ENCODE measurements around the gene CCDC88A. TPM values are rescaled to one million over a fixed set of nuclear protein-coding genes. Genes with fewer than 3 reads are reported as not detected.
A peak's percentile ranks its signal among the peaks of the same experiment; 100 is the strongest.

CCDC88A gene, protein sequence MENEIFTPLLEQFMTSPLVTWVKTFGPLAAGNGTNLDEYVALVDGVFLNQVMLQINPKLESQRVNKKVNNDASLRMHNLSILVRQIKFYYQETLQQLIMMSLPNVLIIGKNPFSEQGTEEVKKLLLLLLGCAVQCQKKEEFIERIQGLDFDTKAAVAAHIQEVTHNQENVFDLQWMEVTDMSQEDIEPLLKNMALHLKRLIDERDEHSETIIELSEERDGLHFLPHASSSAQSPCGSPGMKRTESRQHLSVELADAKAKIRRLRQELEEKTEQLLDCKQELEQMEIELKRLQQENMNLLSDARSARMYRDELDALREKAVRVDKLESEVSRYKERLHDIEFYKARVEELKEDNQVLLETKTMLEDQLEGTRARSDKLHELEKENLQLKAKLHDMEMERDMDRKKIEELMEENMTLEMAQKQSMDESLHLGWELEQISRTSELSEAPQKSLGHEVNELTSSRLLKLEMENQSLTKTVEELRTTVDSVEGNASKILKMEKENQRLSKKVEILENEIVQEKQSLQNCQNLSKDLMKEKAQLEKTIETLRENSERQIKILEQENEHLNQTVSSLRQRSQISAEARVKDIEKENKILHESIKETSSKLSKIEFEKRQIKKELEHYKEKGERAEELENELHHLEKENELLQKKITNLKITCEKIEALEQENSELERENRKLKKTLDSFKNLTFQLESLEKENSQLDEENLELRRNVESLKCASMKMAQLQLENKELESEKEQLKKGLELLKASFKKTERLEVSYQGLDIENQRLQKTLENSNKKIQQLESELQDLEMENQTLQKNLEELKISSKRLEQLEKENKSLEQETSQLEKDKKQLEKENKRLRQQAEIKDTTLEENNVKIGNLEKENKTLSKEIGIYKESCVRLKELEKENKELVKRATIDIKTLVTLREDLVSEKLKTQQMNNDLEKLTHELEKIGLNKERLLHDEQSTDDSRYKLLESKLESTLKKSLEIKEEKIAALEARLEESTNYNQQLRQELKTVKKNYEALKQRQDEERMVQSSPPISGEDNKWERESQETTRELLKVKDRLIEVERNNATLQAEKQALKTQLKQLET (N-terminal part only)
- 10 to 100 TPM; 18.7 to 19.1 TPM for total RNA-seq
- 1 to 10 TPM in 1 of 2 donors, under 1 TPM in 1; 0.53 to 8.9 TPM for polyA plus RNA-seq

DNA sequence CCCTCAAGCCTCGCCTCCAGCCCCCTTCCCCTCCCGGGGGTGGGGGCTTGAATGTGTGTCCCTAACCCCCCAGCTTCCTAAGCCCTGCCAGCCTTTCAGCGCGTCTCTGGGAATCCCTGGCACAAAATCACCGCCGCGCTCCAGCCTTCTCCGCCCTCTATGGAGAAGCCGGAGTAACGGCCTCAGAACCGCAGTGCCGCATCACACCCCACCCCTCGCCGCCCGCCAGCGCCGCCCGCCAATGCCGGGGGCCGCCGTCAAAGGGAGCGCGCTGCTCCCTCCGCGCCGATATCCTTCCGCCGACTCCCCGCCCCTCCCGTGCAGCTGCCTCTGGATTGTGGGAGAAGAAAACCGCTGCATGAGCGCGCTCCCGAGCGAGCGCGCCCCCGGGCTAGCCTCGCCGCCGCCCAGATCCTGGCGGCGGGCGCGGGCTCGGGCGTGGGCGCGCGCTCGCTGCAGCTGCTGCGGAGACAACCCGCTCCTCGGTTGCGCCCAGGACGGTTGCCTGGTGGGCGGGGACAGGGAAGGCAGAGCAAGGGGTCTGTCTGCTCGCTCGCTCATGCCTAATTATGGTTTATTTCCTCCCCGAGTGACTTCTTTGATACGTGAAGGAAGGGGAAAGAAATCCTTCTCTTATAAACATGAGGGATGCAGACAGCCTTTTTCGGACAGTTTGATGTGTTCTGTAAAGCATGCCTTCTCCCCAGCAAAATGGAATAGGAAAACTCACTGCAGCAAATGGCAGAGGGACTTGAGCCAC is at the start of gene CCDC88A:
Gene CCDC88A (minus strand): TSS at position 178 of the 760 bp plus-strand sequence. CDS start 777 bp downstream, outside the sequence.
- Mint-ChIP-seq H3K4me3 (peak within 1 kb of the TSS; percentile 77 to 96 (median 94)), H3K9me3 (peaks cover 0 to 3% (median 0%) of the 10 kb centered on the region in 8 donors), H3K27me3 (peaks cover 1 to 2% of the 10 kb centered on the region in 2 donors), H3K4me1 (peaks cover 20 to 41% (median 30%) of the 10 kb centered on the region in 4 donors), H3K27ac (peak within 1 kb of the TSS; percentile 83 to 95 (median 91)), H3K36me3 (peaks cover 0 to 9% of the 10 kb centered on the region in 2 donors)
- Histone ChIP-seq H3K4me3 (ENCODE audit: low read length in 2 of 2) (peak within 1 kb of the TSS; percentile 85 to 94), H3K36me3 (ENCODE audit: insufficient read depth, low read length) (no peaks in the 10 kb centered on the region), H3K27ac (ENCODE audit: low read depth, low read length) (peak within 1 kb of the TSS; percentile 57), H3K4me1 (ENCODE audit: insufficient read depth, low read length) (peaks cover 21% of the 10 kb centered on the region), H3K9me3 (ENCODE audit: control insufficient read depth in 1 of 2, low read length in 2 of 2) (no peaks in the 10 kb centered on the region), H3K27me3 (ENCODE audit: insufficient read depth, low read length) (no peaks in the 10 kb centered on the region)
- POLR2A ChIA-PET (ENCODE audit: partially characterized antibody): interaction anchor here (0.6 to 2.7 kb wide), 11 partner anchors 9 to 370 kb away, joined by 3 to 15 read pairs (median 4); partner anchors contain the start of genes CFAP36, CLHC1, MTIF2 and PPP4R3B
- intact Hi-C loops (cut with micrococcal nuclease): loop anchor here (1.0 to 10.0 kb wide), 8 partner anchors 99 to 695 kb away; partner anchors contain the start of genes CFAP36, EML6, MTIF2 and PNPT1
- peak; percentile 86 to 88 (median 86) for DNase-seq
- CTCF ChIA-PET (ENCODE audit: partially characterized antibody): interaction anchor here (1.5 kb wide), 1 partner anchor 100 kb away, joined by 5 read pairs; the partner anchor contains the start of gene CFAP36

DNA sequence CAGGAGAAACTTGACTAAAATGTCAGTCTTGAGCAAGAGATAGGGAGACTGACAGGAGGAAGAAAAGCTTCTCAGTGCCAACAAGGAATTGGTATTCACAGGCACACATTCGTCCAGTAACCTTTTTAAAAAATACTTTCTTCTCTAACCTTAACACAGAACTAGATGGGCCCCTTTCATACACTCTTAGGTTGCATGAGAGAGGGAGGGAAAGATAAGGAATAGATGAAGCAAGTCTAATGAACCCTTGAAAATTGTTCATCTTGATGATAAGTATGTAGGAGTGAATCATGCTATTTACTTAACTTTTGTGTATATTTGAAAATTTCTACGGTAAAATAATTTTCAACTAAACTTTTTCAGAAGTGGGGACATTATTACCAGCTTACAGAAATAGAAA is 42.0 kb upstream of the CCDC88A start:
- CTCF ChIA-PET (ENCODE audit: partially characterized antibody): no interaction called here
- no peaks in the 10 kb centered on the region for H3K36me3 Mint-ChIP-seq

DNA sequence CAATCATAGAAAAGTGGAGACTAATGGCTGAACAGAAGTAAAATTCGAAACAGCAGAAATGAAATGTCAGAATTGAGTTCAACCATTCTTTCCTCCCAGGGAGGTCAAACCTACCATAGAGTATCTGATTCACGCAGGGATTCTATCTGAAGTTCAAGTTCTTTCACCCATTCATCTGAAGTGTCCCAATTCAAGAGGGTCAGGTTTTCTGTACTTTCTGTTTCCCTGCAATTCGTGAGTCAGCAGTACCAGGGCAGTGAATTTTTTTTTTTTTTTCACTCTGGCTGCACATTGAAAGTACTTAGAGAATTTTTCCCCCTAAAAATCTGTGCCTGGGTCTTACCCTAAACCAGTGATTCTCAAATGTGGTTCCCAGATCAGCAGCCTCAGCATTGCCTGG is 40.9 kb upstream of the CCDC88A start:
- H3K9me3 Mint-ChIP-seq: peaks cover 0 to 11% (median 0%) of the 10 kb centered on the region in 8 donors
- Histone ChIP-seq H3K36me3 (ENCODE audit: insufficient read depth, low read length) (no peaks in the 10 kb centered on the region), H3K9me3 (ENCODE audit: control insufficient read depth in 1 of 2, low read length in 2 of 2) (no peaks in the 10 kb centered on the region), H3K4me3 (ENCODE audit: low read length in 2 of 2) (no peak overlapping the region), H3K27me3 (ENCODE audit: insufficient read depth, low read length) (no peaks in the 10 kb centered on the region), H3K27ac (ENCODE audit: low read depth, low read length) (no peak overlapping the region), H3K4me1 (ENCODE audit: insufficient read depth, low read length) (no peaks in the 10 kb centered on the region)
- CTCF ChIA-PET (ENCODE audit: partially characterized antibody): no interaction called here
- no peak for DNase-seq
- POLR2A ChIA-PET (ENCODE audit: partially characterized antibody): no interaction called here
- no peak overlapping the region for H3K4me3 Mint-ChIP-seq
- H3K27me3 Mint-ChIP-seq: peaks cover 2 to 7% of the 10 kb centered on the region in 2 donors
- H3K36me3 Mint-ChIP-seq: no peaks in the 10 kb centered on the region
- H3K27ac Mint-ChIP-seq: no peak overlapping the region
- intact Hi-C loops (cut with micrococcal nuclease): no loop called here
- no peaks in the 10 kb centered on the region for H3K4me1 Mint-ChIP-seq

More for the DNA sequence above, 42.0 kb upstream of the CCDC88A start:
- Histone ChIP-seq H3K27ac (ENCODE audit: low read depth, low read length) (no peak overlapping the region), H3K27me3 (ENCODE audit: insufficient read depth, low read length) (no peaks in the 10 kb centered on the region), H3K4me1 (ENCODE audit: insufficient read depth, low read length) (no peaks in the 10 kb centered on the region), H3K9me3 (ENCODE audit: control insufficient read depth in 1 of 2, low read length in 2 of 2) (no peaks in the 10 kb centered on the region), H3K4me3 (ENCODE audit: low read length in 2 of 2) (no peak overlapping the region), H3K36me3 (ENCODE audit: insufficient read depth, low read length) (no peaks in the 10 kb centered on the region)
- Mint-ChIP-seq H3K9me3 (peaks cover 0 to 11% (median 0%) of the 10 kb centered on the region in 8 donors), H3K27ac (no peak overlapping the region), H3K4me1 (no peaks in the 10 kb centered on the region), H3K4me3 (no peak overlapping the region), H3K27me3 (peaks cover 2 to 7% of the 10 kb centered on the region in 2 donors)
- intact Hi-C loops (cut with micrococcal nuclease): no loop called here
- POLR2A ChIA-PET (ENCODE audit: partially characterized antibody): no interaction called here
- DNase-seq: no peak

DNA sequence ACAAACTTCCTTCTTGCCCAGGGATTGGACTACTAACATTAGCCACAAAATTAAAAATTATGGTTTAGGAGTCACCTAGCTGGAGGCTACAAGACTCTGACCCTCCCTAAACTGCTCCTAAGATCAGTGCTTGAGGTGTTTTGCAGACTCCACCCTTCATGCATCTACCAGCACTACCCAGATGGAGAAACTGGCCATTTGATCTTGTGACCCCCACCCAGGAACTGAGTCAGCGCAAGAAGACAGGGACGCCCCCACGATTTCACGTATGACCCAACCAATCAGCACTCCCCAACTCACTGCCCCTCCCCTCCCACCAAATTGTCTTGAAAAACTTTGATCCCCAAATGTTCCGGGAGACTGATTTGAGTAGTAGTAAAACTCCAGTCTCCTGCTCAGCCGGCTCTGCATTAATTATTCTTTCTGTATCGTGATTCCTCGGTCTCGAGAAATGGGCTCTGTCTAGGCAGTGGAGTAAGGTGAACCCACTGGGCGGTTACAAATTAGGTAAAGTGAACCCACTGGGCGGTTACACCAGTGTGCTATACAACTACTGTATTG is 40.1 kb upstream of the CCDC88A start:
- ChIA-PET POLR2A (ENCODE audit: partially characterized antibody) (no interaction called here), CTCF (ENCODE audit: partially characterized antibody) (no interaction called here)
- no peak for DNase-seq
- intact Hi-C loops (cut with micrococcal nuclease): no loop called here
- Histone ChIP-seq H3K27ac (ENCODE audit: low read depth, low read length) (no peak overlapping the region), H3K27me3 (ENCODE audit: insufficient read depth, low read length) (no peaks in the 10 kb centered on the region), H3K4me3 (ENCODE audit: low read length in 2 of 2) (no peak overlapping the region), H3K36me3 (ENCODE audit: insufficient read depth, low read length) (no peaks in the 10 kb centered on the region), H3K4me1 (ENCODE audit: insufficient read depth, low read length) (no peaks in the 10 kb centered on the region), H3K9me3 (ENCODE audit: control insufficient read depth in 1 of 2, low read length in 2 of 2) (no peaks in the 10 kb centered on the region)
- H3K4me3 Mint-ChIP-seq: no peak overlapping the region
- peaks cover 0 to 11% (median 0%) of the 10 kb centered on the region in 8 donors for H3K9me3 Mint-ChIP-seq
- no peak overlapping the region for H3K27ac Mint-ChIP-seq
- H3K36me3 Mint-ChIP-seq: no peaks in the 10 kb centered on the region
- no peaks in the 10 kb centered on the region for H3K4me1 Mint-ChIP-seq
- H3K27me3 Mint-ChIP-seq: peaks cover 2 to 6% of the 10 kb centered on the region in 2 donors

DNA sequence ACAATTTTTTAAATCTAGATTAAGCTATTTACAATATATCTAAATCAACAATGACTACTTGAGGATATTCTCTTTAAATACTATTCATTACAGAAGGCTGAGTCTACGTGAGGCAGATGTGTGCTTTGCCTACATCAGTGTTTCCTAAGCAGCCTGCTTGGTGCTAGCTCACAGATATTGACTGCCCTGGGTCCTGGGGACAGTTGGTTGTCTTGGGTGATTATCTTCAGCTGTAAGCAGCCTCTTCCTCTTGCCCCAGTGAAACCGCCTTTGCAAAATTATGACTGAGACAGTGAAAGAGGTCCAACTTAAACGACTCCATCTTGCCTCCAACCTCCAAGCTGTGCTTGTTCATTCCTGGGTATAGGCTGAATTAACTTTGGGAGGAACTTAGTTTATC is 39.6 kb upstream of the CCDC88A start:
- Histone ChIP-seq H3K9me3 (ENCODE audit: control insufficient read depth in 1 of 2, low read length in 2 of 2) (no peaks in the 10 kb centered on the region), H3K36me3 (ENCODE audit: insufficient read depth, low read length) (no peaks in the 10 kb centered on the region), H3K27ac (ENCODE audit: low read depth, low read length) (no peak overlapping the region), H3K27me3 (ENCODE audit: insufficient read depth, low read length) (no peaks in the 10 kb centered on the region), H3K4me1 (ENCODE audit: insufficient read depth, low read length) (no peaks in the 10 kb centered on the region), H3K4me3 (ENCODE audit: low read length in 2 of 2) (no peak overlapping the region)
- Mint-ChIP-seq H3K9me3 (peaks cover 0 to 11% (median 0%) of the 10 kb centered on the region in 8 donors), H3K4me3 (no peak overlapping the region), H3K36me3 (no peaks in the 10 kb centered on the region), H3K27ac (no peak overlapping the region), H3K4me1 (no peaks in the 10 kb centered on the region), H3K27me3 (peaks cover 2 to 5% of the 10 kb centered on the region in 2 donors)
- intact Hi-C loops (cut with micrococcal nuclease): no loop called here
- POLR2A ChIA-PET (ENCODE audit: partially characterized antibody): no interaction called here
- no peak for DNase-seq
- CTCF ChIA-PET (ENCODE audit: partially characterized antibody): no interaction called here

DNA sequence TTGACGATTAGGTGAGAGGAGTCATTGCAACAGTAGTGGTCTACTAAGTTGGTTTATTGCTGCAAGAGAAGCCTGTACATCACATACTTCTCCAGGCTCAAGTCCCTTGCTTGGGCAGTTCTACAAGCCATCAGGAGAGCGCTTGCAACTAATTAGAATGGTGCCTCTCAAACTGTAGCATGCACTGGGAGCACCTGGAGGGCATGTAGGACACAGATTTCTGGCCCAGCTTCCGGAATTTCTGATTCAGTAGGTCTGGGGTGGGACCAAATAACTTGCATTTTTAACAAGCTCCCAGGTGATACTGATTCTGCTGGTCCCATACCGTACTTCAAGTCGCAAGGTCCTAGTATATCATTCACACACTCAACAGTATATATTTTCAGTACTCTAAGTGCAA is 34.5 kb upstream of the CCDC88A start:
- Histone ChIP-seq H3K27ac (ENCODE audit: low read depth, low read length) (no peak overlapping the region), H3K27me3 (ENCODE audit: insufficient read depth, low read length) (no peaks in the 10 kb centered on the region), H3K36me3 (ENCODE audit: insufficient read depth, low read length) (no peaks in the 10 kb centered on the region), H3K9me3 (ENCODE audit: control insufficient read depth in 1 of 2, low read length in 2 of 2) (no peaks in the 10 kb centered on the region), H3K4me1 (ENCODE audit: insufficient read depth, low read length) (no peaks in the 10 kb centered on the region), H3K4me3 (ENCODE audit: low read length in 2 of 2) (no peak overlapping the region)
- DNase-seq: no peak
- no peaks in the 10 kb centered on the region for H3K4me1 Mint-ChIP-seq
- H3K36me3 Mint-ChIP-seq: no peaks in the 10 kb centered on the region
- intact Hi-C loops (cut with micrococcal nuclease): no loop called here
- no peak overlapping the region for H3K4me3 Mint-ChIP-seq
- ChIA-PET CTCF (ENCODE audit: partially characterized antibody) (interaction anchor here (1.2 kb wide), 1 partner anchor 9 kb away, joined by 4 read pairs; no protein-coding TSS in a partner anchor), POLR2A (ENCODE audit: partially characterized antibody) (no interaction called here)
- peaks cover 0 to 2% of the 10 kb centered on the region in 2 donors for H3K27me3 Mint-ChIP-seq
- no peaks in the 10 kb centered on the region for H3K9me3 Mint-ChIP-seq
- no peak overlapping the region for H3K27ac Mint-ChIP-seq
